RWPE2 (cell line): ENCODE measurements around the gene GALC.

Experiments used
- ATAC-seq: fragments of 200-7000 bp; cut with Tn5 transposase; 3 replicates; pipeline ENCODE4 v1.9.1; 2021; ENCODE audit warnings: low read depth
- DNase-seq: peaks from one replicate; pipeline ENCODE4 v3.0.0-alpha.2; 2020; ENCODE audit warnings: low spot score
- H3K27ac ChIP-seq: fragments of 450-650 bp; 2 replicates; pipeline ENCODE4 v1.5.1; 2017; ENCODE audit warnings: mild to moderate bottlenecking; ENCODE audit not compliant: poor library complexity, severe bottlenecking
- H3K27me3 ChIP-seq: fragments of 250-450 bp; sonication (Bioruptor Pico); 2 replicates; pipeline ENCODE4 v1.5.1; 2021; ENCODE audit warnings: mild to moderate bottlenecking, moderate library complexity; ENCODE audit not compliant: insufficient read depth, poor library complexity, severe bottlenecking
- H3K36me3 ChIP-seq: fragments of 250-450 bp; sonication (Bioruptor Pico); 2 replicates; pipeline ENCODE4 v1.5.1; 2020; ENCODE audit warnings: low read depth, mild to moderate bottlenecking, moderate library complexity
- H3K4me1 ChIP-seq: fragments of 250-450 bp; sonication (Bioruptor Pico); 2 replicates; pipeline ENCODE4 v1.5.1; 2021; ENCODE audit warnings: mild to moderate bottlenecking, moderate library complexity; ENCODE audit not compliant: insufficient read depth, poor library complexity, severe bottlenecking
- H3K4me3 ChIP-seq: fragments of 250-450 bp; sonication (Bioruptor Pico); 2 replicates; pipeline ENCODE4 v1.5.1; 2021; ENCODE audit warnings: mild to moderate bottlenecking, moderate library complexity; ENCODE audit not compliant: severe bottlenecking
- H3K9me3 ChIP-seq: fragments of 250-450 bp; sonication (Bioruptor Pico); 2 replicates; pipeline ENCODE4 v1.5.1; 2021; ENCODE audit warnings: mild to moderate bottlenecking, moderate library complexity; ENCODE audit not compliant: severe bottlenecking
- CTCF ChIP-seq: fragments of 450-650 bp; IDR thresholded peaks from one replicate; pipeline ENCODE4 v1.5.1; 2017; ENCODE audit warnings: mild to moderate bottlenecking, moderate library complexity; ENCODE audit not compliant: poor library complexity, severe bottlenecking

The GALC gene

DNA sequence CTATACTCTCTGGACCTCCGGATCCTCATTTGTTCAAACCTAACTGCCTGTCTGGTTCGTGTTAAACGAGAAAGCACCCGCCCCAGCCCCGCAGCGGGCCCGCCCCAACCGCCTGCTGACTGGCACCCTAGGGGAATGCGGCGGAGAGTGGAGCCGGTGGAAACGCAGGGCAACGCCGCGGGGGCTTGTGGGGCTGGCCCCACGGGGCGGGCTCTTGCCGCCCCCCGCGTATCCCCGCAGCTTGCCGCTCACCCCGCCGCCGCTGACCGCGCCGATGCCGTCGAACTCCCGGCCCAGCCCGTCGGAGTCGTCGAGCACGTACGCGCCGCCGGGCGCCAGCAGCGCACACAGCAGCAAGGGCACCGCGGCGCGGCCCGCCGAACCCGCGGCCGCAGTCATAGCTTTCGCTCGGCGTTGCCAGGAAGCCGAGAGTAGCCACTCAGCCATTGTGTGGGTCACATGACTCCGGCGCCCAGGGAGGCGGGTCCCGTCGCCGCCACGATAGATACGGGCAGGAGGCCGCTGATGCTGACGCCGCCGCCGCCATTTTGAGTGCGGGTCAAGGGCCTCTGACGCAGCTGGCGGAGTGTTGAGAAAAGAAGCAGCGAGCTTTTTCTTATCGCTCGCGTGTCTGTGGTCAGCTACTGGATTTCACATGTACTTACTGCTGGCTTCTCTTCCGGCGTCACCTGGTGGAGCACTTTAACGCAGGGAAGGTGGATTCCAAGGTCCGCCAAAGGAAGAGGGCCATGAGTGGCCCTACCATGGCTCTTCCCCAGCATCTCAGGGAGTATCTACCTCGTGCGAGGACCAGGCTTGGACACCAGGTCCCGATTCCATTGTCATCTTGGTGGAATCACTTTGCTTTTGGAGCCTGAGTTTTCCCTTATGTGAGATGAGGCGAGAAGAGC, at the start of gene GALC:
TSS of gene GALC (minus strand) at position 465 of the 911 bp plus-strand sequence. CDS start at position 447, 18 bp downstream.
- H3K4me1 ChIP-seq = peaks cover 6% of the 10 kb centered on the region
- no peaks in the 10 kb centered on the region for H3K27me3 ChIP-seq
- no peaks in the 10 kb centered on the region for H3K9me3 ChIP-seq
- H3K36me3 ChIP-seq = no peaks in the 10 kb centered on the region
- H3K27ac ChIP-seq = no peak within 1 kb of the TSS
- ATAC-seq (peak; percentile 91), DNase-seq (peak; percentile 86)
- TF ChIP-seq CTCF = no peak
- peak within 1 kb of the TSS; percentile 38 for H3K4me3 ChIP-seq

DNA sequence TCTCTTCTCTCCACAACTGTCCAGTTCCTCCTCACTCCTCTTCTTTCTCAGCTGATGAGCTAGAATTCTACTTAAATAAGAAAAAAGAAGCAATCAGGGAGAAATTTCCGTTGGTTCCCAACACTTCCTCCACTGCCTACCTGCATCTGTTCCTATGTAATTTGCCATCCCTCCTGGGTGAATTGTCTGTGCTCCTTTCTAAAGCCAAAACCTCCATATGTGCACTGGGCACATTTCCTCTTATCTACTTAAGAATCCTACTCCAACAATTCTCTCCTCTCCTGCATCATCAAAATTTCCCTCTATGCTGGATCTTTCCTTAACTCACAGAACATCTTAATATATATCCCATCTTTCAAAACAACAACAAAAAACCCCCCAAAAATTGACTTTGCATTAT, 47.2 kb upstream of the GALC start:
- Histone ChIP-seq H3K27ac (no peak overlapping the region), H3K4me3 (no peak overlapping the region), H3K9me3 (no peaks in the 10 kb centered on the region), H3K4me1 (peaks cover 3% of the 10 kb centered on the region), H3K27me3 (no peaks in the 10 kb centered on the region), H3K36me3 (no peaks in the 10 kb centered on the region)
- TF ChIP-seq CTCF = no peak
- DNase-seq (no peak), ATAC-seq (no peak)

- no peaks in the 10 kb centered on the region for H3K27me3 ChIP-seq
- H3K4me1 ChIP-seq = no peaks in the 10 kb centered on the region
Observed at GRCh38 chr14:88039197-88039596, 46.2 kb upstream of the GALC start.

DNA sequence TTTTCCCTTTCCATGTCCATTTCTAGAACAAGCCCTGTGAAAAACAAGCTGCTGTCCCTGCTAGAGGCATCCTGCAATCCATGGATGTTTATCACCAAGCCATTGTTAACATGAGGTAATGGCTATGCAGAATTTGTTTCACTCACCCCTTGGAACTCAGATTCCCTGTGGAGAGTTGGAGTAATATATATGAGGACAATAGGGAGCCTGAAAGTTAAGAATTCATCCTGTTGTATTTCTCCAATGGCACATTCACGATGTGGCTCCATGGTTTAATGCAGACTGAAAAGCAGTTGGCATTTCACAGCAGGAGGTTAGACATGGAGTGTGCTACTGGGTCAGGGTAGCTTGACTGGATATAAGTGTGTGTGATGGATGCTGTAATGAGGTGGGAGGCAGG, 44.3 kb upstream of the GALC start:
- ATAC-seq (no peak), DNase-seq (no peak)
- no peaks in the 10 kb centered on the region for H3K27me3 ChIP-seq
- H3K4me3 ChIP-seq = no peak overlapping the region
- H3K9me3 ChIP-seq = no peaks in the 10 kb centered on the region
- H3K36me3 ChIP-seq = no peaks in the 10 kb centered on the region
- no peak for TF ChIP-seq CTCF
- H3K4me1 ChIP-seq = no peaks in the 10 kb centered on the region
- H3K27ac ChIP-seq = no peak overlapping the region

More at GRCh38 chr14:88039197-88039596, 46.2 kb upstream of the GALC start:
- ATAC-seq (no peak), DNase-seq (no peak)
- H3K4me3 ChIP-seq = no peak overlapping the region
- no peaks in the 10 kb centered on the region for H3K9me3 ChIP-seq
- H3K36me3 ChIP-seq = no peaks in the 10 kb centered on the region
- no peak overlapping the region for H3K27ac ChIP-seq
- no peak for TF ChIP-seq CTCF

GRCh38 chr14:88036422-88036821, 43.4 kb upstream of the GALC start:
- Histone ChIP-seq H3K4me3 (no peak overlapping the region), H3K9me3 (no peaks in the 10 kb centered on the region), H3K4me1 (no peaks in the 10 kb centered on the region), H3K27ac (no peak overlapping the region), H3K36me3 (no peaks in the 10 kb centered on the region), H3K27me3 (no peaks in the 10 kb centered on the region)
- no peak for TF ChIP-seq CTCF
- no peak for DNase-seq
- no peak for ATAC-seq
